HG02642 (cell line): ENCODE data around the gene OR51B2.
A peak's percentile ranks its signal among the peaks of the same experiment; 100 is the strongest.

ENCODE experiments used
- ATAC-seq: cut with Tn5 transposase; IDR thresholded peaks from one replicate; pipeline ENCODE4 v1.9.1; 2021; ENCODE audit warnings: mild to moderate bottlenecking; ENCODE audit not compliant: unreplicated experiment, poor library complexity

The OR51B2 gene

GRCh38 chr11:5285703-5286340, 38.3 kb downstream of the OR51B2 start:
- ATAC-seq: no peak

GRCh38 chr11:5284637-5285036, 39.5 kb downstream of the OR51B2 start:
- no peak for ATAC-seq

- ATAC-seq: no peak
Observed at GRCh38 chr11:5283882-5284281, 40.2 kb downstream of the OR51B2 start.

- ATAC-seq: no peak
Observed at GRCh38 chr11:5283086-5283485, 41.0 kb downstream of the OR51B2 start.

- ATAC-seq: no peak
Observed at GRCh38 chr11:5282628-5283027, 41.5 kb downstream of the OR51B2 start.

GRCh38 chr11:5281596-5281995, 42.5 kb downstream of the OR51B2 start:
- ATAC-seq: no peak

GRCh38 chr11:5280582-5281102, 43.5 kb downstream of the OR51B2 start:
- ATAC-seq: peak; percentile 96

GRCh38 chr11:5279471-5280090, 44.5 kb downstream of the OR51B2 start:
- no peak for ATAC-seq

GRCh38 chr11:5277807-5278382, 46.2 kb downstream of the OR51B2 start:
- no peak for ATAC-seq

- no peak for ATAC-seq
Observed at GRCh38 chr11:5276697-5277096, 47.4 kb downstream of the OR51B2 start.

- ATAC-seq: no peak
Observed at GRCh38 chr11:5275369-5276110, 48.6 kb downstream of the OR51B2 start.

GRCh38 chr11:5274395-5274794, 49.7 kb downstream of the OR51B2 start:
- ATAC-seq: no peak
